ENCODE measurements around the gene MLC1.

DNA sequence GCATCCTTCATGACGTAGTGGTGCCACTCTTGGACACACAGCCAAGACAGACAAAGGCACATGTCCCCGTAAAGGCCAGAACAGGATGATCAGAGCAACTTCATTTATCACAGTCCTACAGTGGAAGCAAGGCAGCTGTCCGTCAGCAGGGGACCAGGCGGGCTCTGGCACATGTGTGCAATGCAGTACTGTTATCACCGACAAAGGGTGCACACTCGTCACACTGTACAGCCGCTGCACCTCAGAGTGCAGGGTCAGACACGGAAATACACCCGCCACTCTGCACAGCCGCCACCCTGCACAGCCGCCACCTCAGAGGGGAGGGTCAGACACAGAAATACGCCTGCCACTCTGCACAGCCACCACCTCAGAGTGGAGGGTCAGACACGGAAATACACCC is 59.2 kb downstream of the MLC1 start:
- TF ChIP-seq CTCF (IDR thresholded peaks at IDR 0.05) (no peak), POLR2AphosphoS5 (IDR thresholded peaks at IDR 0.05; ENCODE audit: insufficient read depth in 1 of 2, low read depth in 1 of 2) (no peak)
